IPS-NIHi7 (cell line): ENCODE measurements around the gene CDHR3.
A peak's percentile ranks its signal among the peaks of the same experiment; 100 is the strongest.

Source experiments
- DNase-seq: peaks from one replicate; pipeline ENCODE4 v3.0.0; 2012; ENCODE audit warnings: mixed read lengths; ENCODE audit errors: extremely low spot score

Gene CDHR3

DNA sequence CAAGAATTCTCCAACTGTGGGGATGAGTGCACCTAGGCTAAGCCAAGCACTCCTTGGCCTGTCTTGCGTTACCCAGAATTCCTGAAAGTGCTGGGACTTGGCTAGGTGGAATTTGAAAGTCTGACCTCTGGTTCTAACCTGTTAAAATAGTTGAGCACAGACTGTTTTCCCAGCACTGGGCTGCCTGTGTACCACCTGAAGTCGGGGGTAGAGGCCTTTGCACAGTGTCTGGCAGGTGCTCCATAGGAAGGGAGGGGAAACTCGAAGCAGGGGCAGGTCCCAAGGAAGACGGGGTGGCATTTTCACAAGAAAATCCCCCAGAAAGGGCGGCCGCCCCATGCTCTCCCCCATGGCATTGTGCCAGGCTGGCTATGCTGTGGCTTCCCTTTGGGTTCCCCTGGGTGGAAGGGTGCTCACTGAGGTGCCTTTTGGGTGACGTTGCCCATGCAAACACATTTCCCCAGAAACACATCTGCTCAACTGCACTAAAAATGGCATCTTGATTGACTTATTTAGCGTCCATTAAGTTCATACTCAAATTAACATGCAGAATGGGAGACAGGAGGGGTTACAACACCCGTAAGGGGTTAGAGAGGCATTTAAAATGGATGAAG is 86.2 kb downstream of the CDHR3 start:
- no peak for DNase-seq

DNA sequence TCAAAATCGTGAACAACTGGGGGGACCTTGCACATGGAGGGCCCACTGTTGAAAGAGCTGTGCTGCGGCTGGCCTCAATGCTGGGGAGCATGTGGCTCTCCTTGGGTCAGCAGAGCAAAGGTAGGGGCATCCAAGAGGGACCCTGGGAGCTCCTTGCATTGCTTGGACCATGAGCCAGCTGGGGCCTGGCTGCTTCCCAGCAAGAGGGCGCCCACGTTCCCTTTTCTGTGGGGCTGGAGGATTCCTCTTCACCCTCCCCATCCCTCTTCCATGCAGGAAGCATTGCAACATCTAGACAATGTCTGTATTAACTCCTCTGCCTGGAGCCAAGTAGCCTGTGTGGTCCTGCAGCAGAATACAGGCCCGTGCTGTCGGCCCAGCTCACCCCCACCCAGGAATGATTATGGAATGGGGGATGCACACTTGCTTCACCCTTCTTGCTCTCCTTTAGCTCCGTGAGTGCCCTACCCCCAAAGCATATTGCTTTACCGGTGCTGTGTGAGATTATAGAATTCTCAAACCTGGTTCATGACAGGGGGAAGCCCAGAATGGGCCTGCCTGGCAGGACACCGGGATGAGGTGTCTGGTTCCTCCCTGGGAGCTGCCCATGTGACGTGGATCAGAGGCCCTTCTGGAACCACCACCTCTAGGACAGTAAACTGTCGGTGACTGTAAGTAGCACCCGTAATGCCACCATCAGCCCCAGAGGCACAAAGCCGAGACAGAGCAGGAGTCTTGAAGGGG is 87.1 kb downstream of the CDHR3 start:
- peak; percentile 60 for DNase-seq

DNA sequence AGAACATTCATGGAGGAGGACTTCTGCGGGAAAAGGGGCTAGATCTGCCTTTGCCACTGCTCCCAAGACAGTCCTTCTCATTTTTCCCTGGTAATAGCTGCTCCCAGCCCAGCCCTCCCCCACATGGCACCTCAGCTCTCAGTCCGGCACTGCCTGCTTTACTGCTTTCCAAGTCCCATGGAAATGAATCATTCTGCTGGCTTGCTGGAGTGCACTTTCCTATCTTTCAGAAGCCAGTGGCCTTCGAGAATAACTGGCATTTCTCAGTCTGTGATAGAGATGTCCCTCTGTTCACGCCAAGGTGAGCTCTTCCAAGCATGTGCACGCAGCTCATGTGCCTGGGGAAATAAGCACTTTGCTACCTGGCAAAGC is 87.7 kb downstream of the CDHR3 start:
- no peak for DNase-seq

DNA sequence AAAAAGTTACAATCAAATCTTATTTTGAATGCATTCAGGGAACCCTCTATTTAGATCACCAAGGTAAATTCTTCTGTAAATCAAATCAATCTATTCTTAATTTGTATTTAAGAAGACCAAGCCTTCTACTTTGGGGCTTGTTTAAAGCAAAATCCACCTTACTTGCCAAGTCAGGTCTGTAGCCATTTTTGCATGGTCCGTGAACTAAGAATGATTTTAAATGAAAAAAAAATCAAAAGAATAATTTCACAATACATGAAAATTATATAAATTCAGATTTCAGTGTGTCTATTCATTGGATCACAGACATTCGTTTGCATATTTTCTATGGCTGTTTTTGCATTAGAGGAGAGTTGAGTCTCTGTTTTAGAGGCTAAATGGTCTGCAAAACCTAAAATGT is 89.6 kb downstream of the CDHR3 start:
- DNase-seq = no peak

DNA sequence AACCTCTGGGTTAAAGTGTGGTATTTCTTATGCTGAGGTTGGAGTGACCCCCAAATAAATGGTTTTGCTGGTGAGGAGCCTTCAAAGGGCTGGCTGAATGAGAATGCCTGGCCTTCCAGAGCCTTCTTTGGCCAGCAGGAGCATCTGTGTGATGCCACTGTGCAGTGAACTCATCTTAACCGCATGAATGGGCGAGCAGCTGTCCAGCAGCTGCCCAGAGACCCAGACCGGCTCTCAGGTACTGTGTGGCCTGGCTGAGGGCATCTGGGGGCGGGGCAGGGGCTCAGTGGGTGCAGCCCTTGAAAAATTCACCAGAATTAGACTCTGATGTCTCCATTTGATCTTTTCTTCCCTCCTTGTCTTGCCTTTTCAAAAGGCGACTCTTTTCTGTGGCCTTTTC is 90.0 kb downstream of the CDHR3 start:
- no peak for DNase-seq

DNA sequence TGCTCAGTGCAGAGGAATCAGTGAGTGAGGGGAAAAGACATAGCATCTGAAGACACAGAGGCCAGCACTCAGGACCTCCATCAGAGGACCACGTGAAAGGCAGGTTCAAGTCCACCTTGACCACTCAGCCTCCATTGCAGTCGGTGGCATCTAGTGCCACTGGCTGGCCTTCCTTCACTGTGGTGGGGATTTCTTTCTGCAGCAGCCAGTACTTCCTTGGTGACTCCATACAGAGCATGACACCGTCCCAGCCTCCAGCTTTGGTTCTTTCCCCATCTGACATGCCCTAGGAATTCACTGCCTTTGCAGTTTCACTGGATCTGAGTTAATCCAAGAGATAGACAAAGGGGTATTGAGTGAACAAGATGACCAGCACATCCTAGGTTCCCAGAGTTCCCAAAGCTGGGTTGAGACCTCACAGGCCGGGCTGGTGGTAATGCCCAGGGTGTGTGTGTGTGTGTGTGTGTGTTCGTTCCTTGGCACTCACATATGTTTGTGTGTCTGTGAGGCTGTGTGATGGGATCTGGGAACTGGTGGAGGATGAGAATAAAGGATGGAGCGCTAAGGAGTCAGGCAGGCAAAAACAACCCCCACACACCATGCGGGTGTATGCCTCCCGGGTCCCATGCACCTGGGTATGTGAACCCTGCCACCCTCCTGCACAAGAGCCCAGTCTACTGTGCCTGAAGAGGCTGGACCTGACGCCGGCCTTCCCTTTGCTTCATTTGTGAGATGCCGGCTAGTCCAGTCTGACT is 91.3 kb downstream of the CDHR3 start:
- no peak for DNase-seq

DNA sequence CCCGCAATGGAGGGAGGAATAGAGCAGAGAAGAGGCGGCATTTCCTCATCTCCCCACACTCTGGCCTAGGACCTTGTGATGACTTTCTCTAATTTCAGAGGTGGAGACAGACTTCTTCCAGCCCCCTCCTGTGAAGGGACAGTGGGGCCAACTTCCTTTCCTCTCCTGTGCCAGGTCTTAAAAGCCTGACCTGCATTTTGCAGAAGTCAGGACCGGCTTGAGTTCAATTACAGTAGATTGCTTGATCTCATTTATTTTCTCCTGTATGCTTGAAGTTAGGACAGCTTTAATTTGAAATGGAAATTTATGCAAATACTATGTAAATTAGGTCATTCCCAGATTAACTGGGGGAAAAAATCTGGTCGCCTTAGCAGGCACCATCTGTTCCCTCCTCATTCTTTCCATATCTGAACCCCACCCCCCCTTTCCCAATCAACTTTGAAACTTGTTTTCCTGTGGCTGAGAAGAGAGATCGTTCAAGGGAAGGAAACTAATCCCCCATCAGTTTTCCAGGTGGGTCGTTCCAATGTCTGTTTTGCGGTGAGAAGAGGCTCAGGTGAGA is 92.0 kb downstream of the CDHR3 start:
- DNase-seq = no peak

DNA sequence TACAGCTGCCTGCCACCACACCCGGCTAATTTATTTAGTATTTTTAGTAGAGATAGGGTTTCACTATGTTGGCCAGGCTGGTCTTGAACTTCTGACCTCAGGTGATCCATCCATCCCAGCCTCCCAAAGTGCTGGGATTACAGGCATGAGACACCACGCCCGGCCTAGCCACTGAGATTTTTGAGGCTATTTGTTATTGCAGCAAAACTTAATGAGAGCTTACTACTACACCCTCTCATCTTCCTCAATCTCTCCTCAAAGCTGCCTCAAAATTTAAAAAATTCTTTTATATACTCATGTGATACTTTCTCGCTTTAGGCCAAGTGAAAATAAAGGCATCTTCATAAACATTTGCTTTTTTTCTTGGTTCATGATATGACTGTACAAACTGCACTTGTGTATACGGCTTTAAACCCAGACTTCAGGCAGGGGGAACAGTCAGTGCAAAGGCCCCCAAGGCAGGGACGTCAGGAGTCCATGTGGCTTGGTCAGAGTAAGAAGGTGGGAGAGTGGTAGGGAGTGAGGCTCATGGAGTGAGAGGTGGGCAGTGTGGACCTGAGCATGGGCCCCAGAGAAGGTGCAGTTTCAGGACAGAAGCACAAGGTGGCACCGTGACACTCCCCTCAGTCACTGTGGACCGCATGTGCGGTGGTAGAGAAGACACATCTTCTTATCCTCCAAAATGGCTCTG is 93.6 kb downstream of the CDHR3 start:
- DNase-seq = peak; percentile 87

DNA sequence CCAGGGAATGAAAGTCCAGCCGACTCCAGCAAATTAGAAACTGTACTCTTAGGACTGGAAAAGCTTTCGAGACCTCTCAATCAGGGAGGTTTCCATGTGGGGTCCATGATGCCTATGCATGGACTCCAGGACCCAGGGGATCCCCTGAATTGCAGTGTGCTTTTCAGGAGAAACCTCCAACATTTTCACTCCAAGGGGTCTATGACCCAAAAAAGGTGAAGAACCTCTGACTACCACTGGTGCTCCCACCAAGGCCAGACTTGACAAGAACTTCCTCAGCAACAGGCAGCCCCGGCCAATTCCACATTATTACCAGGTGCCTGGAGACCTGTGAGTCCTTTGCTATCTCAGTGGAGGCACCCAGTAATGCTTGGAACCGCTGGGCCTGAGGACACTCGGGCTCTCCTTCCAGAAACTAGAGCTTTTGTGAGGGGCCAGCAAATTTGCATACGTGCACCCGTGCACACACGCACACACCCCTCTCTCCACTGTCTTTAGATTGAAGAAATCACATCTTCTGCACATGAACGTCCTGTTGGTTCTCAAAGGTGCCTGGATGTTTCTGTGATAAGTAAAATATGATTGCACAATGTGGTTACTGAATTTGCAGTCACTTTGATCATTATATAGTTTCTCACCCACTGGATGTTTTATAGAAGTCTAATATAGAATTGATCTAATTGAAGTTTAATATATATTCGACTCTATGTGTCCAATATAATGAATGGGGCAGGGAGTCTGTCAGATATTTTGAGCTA is 94.3 kb downstream of the CDHR3 start:
- no peak for DNase-seq

DNA sequence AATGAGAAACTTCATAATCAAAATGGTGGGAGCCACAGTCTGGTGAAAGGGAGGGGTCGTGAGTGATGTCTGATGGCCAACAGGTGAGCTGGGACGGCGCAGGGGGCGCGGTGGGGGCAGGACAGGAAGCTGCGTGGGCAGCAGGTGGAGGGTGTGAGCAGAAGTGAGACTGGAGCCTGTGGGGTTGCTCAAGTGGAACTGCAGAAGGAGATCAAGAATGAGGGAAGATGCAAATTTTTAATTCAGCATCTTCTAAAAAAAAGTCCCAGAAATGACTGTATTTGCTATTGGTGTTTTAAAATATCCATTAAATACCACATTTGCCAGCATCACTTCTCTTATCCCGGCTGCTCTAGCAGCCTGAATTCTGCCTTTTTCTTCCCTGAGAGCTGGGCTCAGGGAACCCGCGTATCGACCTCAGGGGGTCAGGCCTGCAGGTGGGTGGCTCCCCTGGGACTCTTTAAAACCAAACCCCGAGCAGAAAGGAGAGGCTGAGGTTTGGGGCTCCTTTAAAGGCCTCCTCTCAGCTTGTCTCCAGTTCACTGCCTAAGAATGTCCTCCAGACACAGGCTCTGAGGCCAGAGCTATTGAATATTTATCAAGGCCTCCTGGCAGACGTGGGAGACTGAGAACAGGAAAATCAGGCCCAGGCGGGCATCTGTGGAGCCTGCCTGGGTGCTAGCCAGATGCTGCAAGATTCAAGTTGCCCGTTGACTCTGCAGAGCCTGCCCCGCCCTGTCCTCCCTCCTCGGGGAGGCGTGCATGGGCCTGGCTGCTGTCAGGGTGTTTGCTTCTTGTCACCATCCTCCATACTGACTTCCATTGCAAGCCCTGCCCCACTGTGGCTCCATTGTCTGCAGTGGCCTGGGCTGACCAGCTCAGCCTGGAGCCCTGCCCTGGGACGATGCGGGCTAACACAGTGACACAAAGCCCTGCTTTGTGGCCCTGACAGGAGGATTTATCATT is 95.2 kb downstream of the CDHR3 start:
- no peak for DNase-seq

DNA sequence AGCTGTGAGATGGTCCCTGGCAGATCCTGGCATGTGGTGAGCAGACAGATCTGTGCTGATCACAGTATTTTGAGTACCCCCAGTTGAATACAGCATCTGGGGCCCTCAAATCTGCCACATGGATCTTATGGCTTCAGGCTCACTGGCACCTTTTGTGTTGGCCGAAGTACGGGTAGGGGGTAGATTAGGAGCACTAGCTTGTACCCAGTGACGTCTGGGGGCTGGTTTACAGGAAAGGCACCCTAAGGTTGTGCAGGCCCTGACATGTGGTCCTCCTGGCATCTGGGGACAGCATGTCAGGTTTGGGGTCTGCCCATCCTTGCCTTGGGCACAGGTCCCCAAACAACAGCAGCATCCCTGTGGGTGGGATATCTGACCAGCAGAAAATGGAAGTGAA is 95.9 kb downstream of the CDHR3 start:
- DNase-seq = no peak

DNA sequence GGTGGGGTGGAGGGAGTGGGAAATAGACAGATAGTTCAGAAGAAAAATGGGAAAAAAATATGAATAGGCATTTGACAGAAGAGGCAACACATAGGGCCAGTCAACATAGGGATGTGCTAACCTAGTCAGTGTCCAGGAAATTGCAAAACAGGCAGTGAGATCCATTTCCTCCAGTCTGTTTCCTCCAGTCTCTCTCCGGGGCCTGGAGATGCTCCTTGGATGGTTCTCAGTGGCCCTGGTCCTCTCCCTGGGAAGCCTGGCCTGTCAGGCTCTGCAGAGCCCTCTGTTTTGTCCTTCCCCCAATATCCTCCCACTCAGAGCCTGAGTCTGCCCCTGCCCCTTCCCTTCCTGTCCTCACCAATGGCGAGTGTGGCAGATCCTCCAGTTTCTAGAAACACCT is 96.5 kb downstream of the CDHR3 start:
- no peak for DNase-seq

DNA sequence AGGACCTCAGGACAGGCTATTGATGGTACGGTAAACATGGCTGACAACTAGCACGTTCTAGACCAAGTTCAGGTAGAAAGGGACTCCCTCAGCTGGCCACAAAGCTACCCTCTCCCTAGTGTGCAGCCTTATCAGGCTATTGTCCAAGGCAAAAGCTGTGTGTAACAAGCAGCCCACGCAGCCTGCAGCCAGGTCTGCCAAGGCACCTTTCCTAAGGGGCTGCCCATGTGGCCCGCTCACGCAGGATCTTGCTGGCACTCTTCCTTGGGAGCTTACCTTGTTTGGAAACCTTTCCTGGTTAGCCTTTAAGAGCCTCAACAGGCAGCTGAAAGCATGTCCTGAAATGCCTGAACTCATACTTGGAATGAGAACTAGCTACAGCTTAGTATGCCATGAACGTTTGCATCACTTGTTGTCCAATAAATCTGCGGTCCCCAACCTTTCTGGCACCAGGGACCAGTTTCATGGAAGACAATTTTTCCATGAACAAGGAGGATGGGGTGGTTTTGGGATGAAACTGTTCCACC is 97.4 kb downstream of the CDHR3 start:
- no peak for DNase-seq

DNA sequence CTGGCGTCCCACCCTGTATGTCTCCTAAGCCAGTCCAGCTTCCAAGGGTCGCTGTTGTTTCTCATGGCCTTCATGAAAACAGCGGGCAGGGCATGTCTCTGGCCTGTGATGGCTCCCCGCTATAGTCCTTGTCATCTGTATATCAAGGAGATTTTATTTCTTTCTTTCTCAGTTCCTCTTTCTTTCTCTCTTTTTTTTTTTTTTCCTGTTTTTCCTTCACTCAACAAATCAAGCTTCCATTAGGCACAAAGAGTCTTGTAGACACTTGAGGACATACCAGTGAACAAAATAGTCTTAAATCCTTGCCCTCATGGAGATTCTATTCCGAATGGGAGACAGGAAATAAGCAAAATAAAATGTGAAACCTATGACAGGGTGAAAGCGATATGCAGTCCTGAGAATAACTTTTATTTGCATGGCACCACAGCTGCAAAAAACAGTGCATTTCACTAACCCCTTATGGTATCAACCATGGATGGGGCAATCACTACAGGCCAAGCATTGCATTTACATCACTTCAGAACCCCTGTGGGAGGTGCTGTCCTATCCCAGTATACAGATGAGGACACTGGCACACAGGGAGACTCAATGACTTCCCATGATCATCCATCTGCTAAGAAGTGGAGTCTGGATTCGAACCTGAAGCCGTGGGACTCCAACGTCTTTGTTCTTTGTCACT is 98.4 kb downstream of the CDHR3 start:
- DNase-seq = no peak

DNA sequence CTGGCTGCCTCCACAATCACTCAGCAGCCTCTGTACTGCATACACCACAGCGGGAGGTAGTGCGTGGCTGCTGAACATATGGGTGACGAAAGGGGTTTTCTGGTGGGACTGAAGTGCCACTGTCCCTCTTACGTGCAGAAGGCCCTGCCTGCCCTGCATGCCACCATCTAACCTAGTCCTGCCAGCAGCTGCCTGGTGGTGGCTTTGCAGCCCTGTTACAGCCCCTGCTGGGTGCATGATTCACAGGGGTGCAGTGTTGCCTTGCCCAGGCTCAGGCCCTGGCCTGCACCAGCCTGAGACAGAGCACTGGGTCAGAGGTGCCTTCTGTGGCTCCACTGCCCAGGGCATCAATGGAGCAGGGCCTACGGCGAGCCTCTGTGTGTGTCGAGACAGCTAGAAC is 98.9 kb downstream of the CDHR3 start:
- no peak for DNase-seq

DNA sequence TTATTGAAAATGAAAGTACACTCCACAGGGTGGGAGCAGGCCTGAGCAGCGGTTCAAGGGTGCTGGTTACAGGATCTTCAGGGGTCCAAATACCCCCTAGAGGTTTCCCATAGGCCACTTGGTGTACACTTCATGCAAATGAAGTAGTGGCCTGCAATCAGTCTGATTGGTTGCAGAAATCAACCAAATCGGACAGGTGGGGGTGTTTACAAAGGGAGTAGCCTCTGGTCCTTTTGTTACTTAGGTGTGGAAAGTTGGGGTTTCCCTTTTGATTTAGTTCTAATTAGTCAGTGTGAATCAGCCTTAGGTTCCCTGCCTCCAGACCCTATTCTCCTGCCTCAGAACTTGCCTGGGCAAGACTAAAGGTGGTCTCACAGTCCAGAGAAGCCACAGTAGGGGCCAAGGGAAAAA is 99.5 kb downstream of the CDHR3 start:
- no peak for DNase-seq

DNA sequence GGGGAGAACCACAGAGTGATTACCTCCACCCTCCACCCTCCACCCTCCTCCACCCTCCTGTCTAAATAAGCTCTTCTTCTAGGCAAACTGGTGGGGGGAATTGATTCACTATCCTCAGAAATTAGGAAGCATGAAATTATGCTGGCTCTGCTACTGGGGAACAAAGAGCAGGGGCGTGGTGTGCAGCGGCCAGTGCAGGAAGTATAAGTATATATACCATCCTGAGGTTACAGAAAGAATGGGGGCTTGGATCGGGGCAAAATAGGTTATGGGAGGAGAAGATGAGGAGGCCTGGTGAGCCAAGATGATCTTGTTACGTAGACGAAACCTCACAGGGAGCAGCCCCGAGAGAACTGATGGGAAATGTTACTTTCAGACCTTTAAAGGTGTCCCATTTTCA is 100.0 kb downstream of the CDHR3 start:
- DNase-seq = no peak

DNA sequence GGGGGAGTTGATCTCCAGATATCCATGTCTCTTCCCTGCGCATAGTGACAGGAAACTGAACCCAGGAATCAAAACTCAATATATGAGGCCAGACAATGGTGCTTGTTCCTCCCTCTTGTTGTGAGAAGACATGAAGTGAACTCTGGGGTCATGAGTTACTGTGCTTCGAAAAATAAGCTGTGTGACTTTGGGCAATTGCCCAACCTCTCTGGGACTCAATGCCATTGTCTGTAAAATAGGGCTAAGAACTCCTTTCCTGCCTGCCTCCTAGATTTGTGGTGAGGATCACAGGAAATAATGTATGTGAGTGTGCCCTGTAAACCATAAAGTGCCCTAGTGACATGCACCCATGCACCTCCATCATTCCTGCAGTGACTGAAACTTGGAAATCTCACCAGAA is 100.6 kb downstream of the CDHR3 start:
- DNase-seq = no peak

DNA sequence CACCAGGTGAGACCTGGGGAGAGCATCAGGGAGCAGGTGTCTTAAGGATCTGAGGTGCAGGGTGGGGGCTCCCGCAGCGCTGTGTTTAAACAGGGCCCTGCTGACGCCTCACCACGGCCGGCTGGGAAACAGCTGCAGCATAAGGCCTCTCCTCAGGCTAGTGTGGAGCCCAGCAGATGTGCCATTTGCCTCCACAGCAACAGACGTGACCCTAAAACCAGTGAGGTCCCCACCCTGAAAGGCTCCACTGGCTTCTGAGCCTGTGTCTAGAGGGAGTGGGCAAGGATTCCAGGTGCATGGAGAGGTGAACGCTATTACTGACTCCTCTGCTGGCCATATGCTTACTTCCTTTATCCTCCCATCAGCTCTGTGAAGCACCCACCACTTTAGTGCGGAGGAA is 101.3 kb downstream of the CDHR3 start:
- DNase-seq = no peak
